ENCODE measurements around the gene ZNF782.

DNA sequence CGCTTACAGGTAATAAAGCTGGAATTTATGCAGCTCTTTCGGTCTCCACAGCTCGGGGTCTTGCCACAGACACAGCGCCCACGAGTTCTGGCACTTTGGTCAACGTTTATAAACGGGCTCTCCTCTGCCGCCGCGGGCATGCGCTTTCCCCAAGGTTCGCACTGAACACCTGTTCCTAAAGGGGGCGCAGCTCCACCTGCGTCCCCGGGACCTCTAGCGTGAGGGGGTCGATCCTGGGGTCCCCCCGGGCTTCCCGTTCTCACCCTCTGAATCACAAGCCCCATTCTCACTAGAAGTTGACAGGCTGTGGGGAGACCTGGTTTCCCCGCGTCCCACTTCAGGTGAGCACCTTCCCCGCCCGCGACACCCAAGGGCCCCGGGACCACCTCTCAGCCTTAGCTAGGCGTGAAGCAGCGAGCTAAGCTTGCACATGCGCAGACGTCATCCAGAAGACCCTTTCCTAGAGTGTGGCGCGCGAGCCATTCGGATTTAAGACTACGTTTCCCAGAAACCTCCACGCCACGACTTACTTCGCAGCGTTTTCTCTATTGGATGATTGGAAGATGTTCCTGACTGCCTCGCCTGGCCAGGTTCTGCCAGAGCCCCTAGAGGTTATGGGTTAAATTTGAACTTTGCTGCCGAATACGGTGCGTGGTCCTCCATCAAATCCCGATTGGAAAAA, 21.3 kb upstream of the ZNF782 start:
- TF ChIP-seq TAF1 (IDR thresholded peaks at IDR 0.05; ENCODE audit: low read depth, low read length) (no peak), POLR2A (IDR thresholded peaks at IDR 0.05; ENCODE audit: low read depth, low read length) (no peak), POU2F2 (IDR thresholded peaks at IDR 0.05; ENCODE audit: low read depth, low read length) (no peak), POLR2AphosphoS5 (IDR thresholded peaks at IDR 0.05; ENCODE audit: low read depth, low read length) (no peak), SPI1 (IDR thresholded peaks at IDR 0.05; ENCODE audit: low read depth, low read length) (no peak)
